ENCODE measurements around the gene OR7D2.

DNA sequence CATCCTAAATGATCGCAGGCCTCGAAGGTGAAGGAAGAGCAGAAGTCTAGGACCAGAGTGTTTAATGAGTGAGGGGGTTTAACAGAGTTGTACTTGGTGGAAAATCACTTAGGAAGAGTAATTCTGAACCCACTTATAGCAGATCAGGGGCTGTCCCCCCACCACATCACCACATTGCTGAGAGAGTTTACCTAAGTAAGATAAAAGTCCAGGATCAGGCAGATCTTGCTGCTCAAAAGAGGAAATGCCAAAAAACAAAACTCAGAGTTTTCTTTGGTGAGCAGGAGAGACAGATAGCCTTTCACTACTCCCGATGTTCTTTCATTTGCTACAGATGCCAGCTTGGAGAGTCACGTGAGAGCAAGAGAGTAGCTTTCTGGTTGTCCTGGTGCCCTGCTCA, 23.2 kb upstream of the OR7D2 start:
- TF ChIP-seq, protein P1, sequence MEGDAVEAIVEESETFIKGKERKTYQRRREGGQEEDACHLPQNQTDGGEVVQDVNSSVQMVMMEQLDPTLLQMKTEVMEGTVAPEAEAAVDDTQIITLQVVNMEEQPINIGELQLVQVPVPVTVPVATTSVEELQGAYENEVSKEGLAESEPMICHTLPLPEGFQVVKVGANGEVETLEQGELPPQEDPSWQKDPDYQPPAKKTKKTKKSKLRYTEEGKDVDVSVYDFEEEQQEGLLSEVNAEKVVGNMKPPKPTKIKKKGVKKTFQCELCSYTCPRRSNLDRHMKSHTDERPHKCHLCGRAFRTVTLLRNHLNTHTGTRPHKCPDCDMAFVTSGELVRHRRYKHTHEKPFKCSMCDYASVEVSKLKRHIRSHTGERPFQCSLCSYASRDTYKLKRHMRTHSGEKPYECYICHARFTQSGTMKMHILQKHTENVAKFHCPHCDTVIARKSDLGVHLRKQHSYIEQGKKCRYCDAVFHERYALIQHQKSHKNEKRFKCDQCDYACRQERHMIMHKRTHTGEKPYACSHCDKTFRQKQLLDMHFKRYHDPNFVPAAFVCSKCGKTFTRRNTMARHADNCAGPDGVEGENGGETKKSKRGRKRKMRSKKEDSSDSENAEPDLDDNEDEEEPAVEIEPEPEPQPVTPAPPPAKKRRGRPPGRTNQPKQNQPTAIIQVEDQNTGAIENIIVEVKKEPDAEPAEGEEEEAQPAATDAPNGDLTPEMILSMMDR (IDR thresholded peaks at IDR 0.05): no peak
- no peak for TF ChIP-seq POLR2A (IDR thresholded peaks at IDR 0.05)
- TF ChIP-seq POLR2AphosphoS5 (IDR thresholded peaks at IDR 0.05): no peak
